GM10266 (cell line): ENCODE results near the gene IRX2.

Experiments
- DNase-seq: peaks from one replicate; pipeline ENCODE4 v3.0.0; 2012; ENCODE audit errors: extremely low spot score
- CTCF ChIP-seq: IDR thresholded peaks from 2 replicates; pipeline ENCODE4 v1.5.1; 2012; ENCODE audit warnings: mild to moderate bottlenecking, low read depth; ENCODE audit not compliant: control insufficient read depth, insufficient read depth; ENCODE audit errors: missing control alignments

The IRX2 gene

GRCh38 chr5:2750758-2751464, 566 bp downstream of the IRX2 start:
- TF ChIP-seq CTCF, result no peak
- no peak for DNase-seq

- no peak for TF ChIP-seq CTCF
- no peak for DNase-seq
These were observed 1.3 kb downstream of the IRX2 start for GRCh38 chr5:2750026-2750757.

GRCh38 chr5:2749514-2750025, 1.9 kb downstream of the IRX2 start:
- TF ChIP-seq CTCF, result no peak

GRCh38 chr5:2748861-2749513, 2.5 kb downstream of the IRX2 start:
- DNase-seq, result no peak
- TF ChIP-seq CTCF, result no peak

More at GRCh38 chr5:2749514-2750025, 1.9 kb downstream of the IRX2 start:
- no peak for DNase-seq

GRCh38 chr5:2748179-2748860, 3.2 kb downstream of the IRX2 start:
- no peak for TF ChIP-seq CTCF
- DNase-seq, result no peak

- no peak for TF ChIP-seq CTCF
These were observed 3.9 kb downstream of the IRX2 start for GRCh38 chr5:2747363-2748162.

More at GRCh38 chr5:2747363-2748162, 3.9 kb downstream of the IRX2 start:
- DNase-seq, result no peak
